Choroid plexus epithelial cell (primary cell): ENCODE measurements around the gene MAN2B2.

Source experiments
- DNase-seq: peaks from one replicate; pipeline ENCODE4 v3.0.0-alpha.2; 2010; ENCODE audit warnings: low read depth
- H3K4me3 ChIP-seq: 2 replicates; pipeline ENCODE4 v1.5.1; 2011; ENCODE audit warnings: low read depth, mild to moderate bottlenecking, control low read depth, low read length, moderate library complexity
- CTCF ChIP-seq: conservative IDR thresholded peaks from 2 replicates; pipeline ENCODE4 v1.5.1; 2011; ENCODE audit warnings: low read depth, mild to moderate bottlenecking, control low read depth, inconsistent platforms, low read length, moderate library complexity

The MAN2B2 gene

GRCh38 chr4:6542951-6543350 is 32.0 kb upstream of the MAN2B2 start:
- DNase-seq: no peak
- TF ChIP-seq CTCF: no peak
- no peak overlapping the region for H3K4me3 ChIP-seq

GRCh38 chr4:6546091-6546490 is 28.9 kb upstream of the MAN2B2 start:
- no peak for DNase-seq
- TF ChIP-seq CTCF: no peak
- H3K4me3 ChIP-seq: no peak overlapping the region

GRCh38 chr4:6546681-6547447 is 28.1 kb upstream of the MAN2B2 start:
- H3K4me3 ChIP-seq: no peak overlapping the region
- peak; percentile 94 for TF ChIP-seq CTCF
- peak; percentile 85 for DNase-seq

- no peak overlapping the region for H3K4me3 ChIP-seq
- peak; percentile 67 for TF ChIP-seq CTCF
- peak; percentile 72 for DNase-seq
Observed at GRCh38 chr4:6548201-6548881, 26.6 kb upstream of the MAN2B2 start.

GRCh38 chr4:6548882-6549230 is 26.1 kb upstream of the MAN2B2 start:
- no peak overlapping the region for H3K4me3 ChIP-seq
- no peak for DNase-seq
- TF ChIP-seq CTCF: no peak

GRCh38 chr4:6549445-6549844 is 25.5 kb upstream of the MAN2B2 start:
- DNase-seq: no peak
- no peak overlapping the region for H3K4me3 ChIP-seq
- TF ChIP-seq CTCF: no peak
